WTC11 (cell line): Measurements from ENCODE around the gene AFF3. TPM values are rescaled to one million over a fixed set of nuclear protein-coding genes. Genes with fewer than 3 reads are reported as not detected.
A peak's percentile ranks its signal among the peaks of the same experiment; 100 is the strongest.

ENCODE experiments used
- ATAC-seq: fragments of 200-7000 bp; cut with Tn5 transposase; 2 replicates; pipeline ENCODE4 v1.10.0; 2021; ENCODE audit warnings: mild to moderate bottlenecking, moderate library complexity
- CTCF ChIA-PET: fragments of 300-600 bp; sonication (Branson Sonifier 250); formaldehyde crosslinking; loops from one replicate; lab custom pipeline; 2021; ENCODE audit warnings: antibody characterized with exemption; lab: Charles Lee
- POLR2A ChIA-PET: fragments of 350-600 bp; sonication (Branson Sonifier 250); formaldehyde crosslinking; loops from one replicate; lab custom pipeline; 2021; ENCODE audit warnings: antibody characterized with exemption; lab: Charles Lee
- DNase-seq: peaks from one replicate; pipeline ENCODE4 v3.0.0; 2021; ENCODE audit warnings: low spot score
- H3K27ac Mint-ChIP-seq: 2 replicates; pipeline ENCODE4 v1.8.0; 2021; ENCODE audit warnings: mixed read lengths
- H3K27me3 Mint-ChIP-seq: 2 replicates; pipeline ENCODE4 v1.8.0; 2021; ENCODE audit warnings: low read depth, mild to moderate bottlenecking, moderate library complexity, mixed read lengths
- H3K36me3 Mint-ChIP-seq: 2 replicates; pipeline ENCODE4 v1.8.0; 2021; ENCODE audit warnings: mixed read lengths
- H3K4me1 Mint-ChIP-seq: 2 replicates; pipeline ENCODE4 v1.8.0; 2022; ENCODE audit warnings: mixed read lengths
- H3K4me3 Mint-ChIP-seq: 2 replicates; pipeline ENCODE4 v1.8.0; 2021; ENCODE audit warnings: mild to moderate bottlenecking, moderate library complexity, mixed read lengths
- H3K9me3 Mint-ChIP-seq: 2 replicates; pipeline ENCODE4 v1.8.0; 2021; ENCODE audit warnings: mixed read lengths
- AR ChIP-seq: fragments of 250-450 bp; sonication (Bioruptor Pico); IDR thresholded peaks from 2 replicates; pipeline ENCODE4 v1.9.0; 2021; ENCODE audit warnings: mild to moderate bottlenecking
- ATF2 ChIP-seq: sonication (generic); formaldehyde crosslinking; IDR thresholded peaks from 2 replicates; pipeline ENCODE4 v1.8.1; 2022; ENCODE audit warnings: low read depth, missing genetic modification reagents, borderline replicate concordance
- CREM ChIP-seq: sonication (generic); formaldehyde crosslinking; IDR thresholded peaks from 2 replicates; pipeline ENCODE4 v1.8.1; 2022; ENCODE audit warnings: mild to moderate bottlenecking, missing genetic modification reagents, moderate library complexity
- E2F5 ChIP-seq: sonication (generic); formaldehyde crosslinking; IDR thresholded peaks from 2 replicates; pipeline ENCODE4 v1.8.1; 2022; ENCODE audit warnings: mild to moderate bottlenecking, moderate library complexity, missing genetic modification reagents
- FOXP1 ChIP-seq: sonication (generic); formaldehyde crosslinking; IDR thresholded peaks from 2 replicates; pipeline ENCODE4 v1.8.0; 2022; ENCODE audit warnings: missing genetic modification reagents, mild to moderate bottlenecking, moderate library complexity, borderline replicate concordance
- IRF1 ChIP-seq: sonication (generic); formaldehyde crosslinking; IDR thresholded peaks from 2 replicates; pipeline ENCODE4 v1.8.0; 2023; ENCODE audit warnings: missing genetic modification reagents
- MAX ChIP-seq: sonication (generic); formaldehyde crosslinking; IDR thresholded peaks from 2 replicates; pipeline ENCODE4 v1.8.0; 2022; ENCODE audit warnings: mild to moderate bottlenecking, missing genetic modification reagents
- OVOL2 ChIP-seq: fragments of 250-450 bp; sonication (Bioruptor Pico); IDR thresholded peaks from 2 replicates; pipeline ENCODE4 v1.9.0; 2021; ENCODE audit warnings: mild to moderate bottlenecking, borderline replicate concordance
- RELA ChIP-seq: sonication (generic); formaldehyde crosslinking; IDR thresholded peaks from 2 replicates; pipeline ENCODE4 v1.8.1; 2022; ENCODE audit warnings: missing genetic modification reagents, mild to moderate bottlenecking, borderline replicate concordance
- RORB ChIP-seq: fragments of 250-450 bp; sonication (Bioruptor Pico); IDR thresholded peaks from 2 replicates; pipeline ENCODE4 v1.9.0; 2021; ENCODE audit warnings: mild to moderate bottlenecking
- SMAD3 ChIP-seq: sonication (generic); formaldehyde crosslinking; IDR thresholded peaks from 2 replicates; pipeline ENCODE4 v1.8.0; 2022; ENCODE audit warnings: missing genetic modification reagents, mild to moderate bottlenecking, borderline replicate concordance
- STAT6 ChIP-seq: sonication (generic); formaldehyde crosslinking; conservative IDR thresholded peaks from 2 replicates; pipeline ENCODE4 v1.8.1; 2023; ENCODE audit warnings: mild to moderate bottlenecking, low read depth, missing genetic modification reagents, moderate library complexity
- TEAD1 ChIP-seq: sonication (generic); formaldehyde crosslinking; IDR thresholded peaks from 2 replicates; pipeline ENCODE4 v1.8.0; 2022; ENCODE audit warnings: mild to moderate bottlenecking, missing genetic modification reagents
- ZNF219 ChIP-seq: sonication (generic); formaldehyde crosslinking; IDR thresholded peaks from 2 replicates; pipeline ENCODE4 v1.8.0; 2023; ENCODE audit warnings: missing genetic modification reagents, mild to moderate bottlenecking, borderline replicate concordance
- ZNF263 ChIP-seq: sonication (generic); formaldehyde crosslinking; IDR thresholded peaks from 2 replicates; pipeline ENCODE4 v1.8.1; 2022; ENCODE audit warnings: low read depth, mild to moderate bottlenecking, moderate library complexity, missing genetic modification reagents
- ZNF532 ChIP-seq: fragments of 250-450 bp; sonication (Bioruptor Pico); IDR thresholded peaks from 2 replicates; pipeline ENCODE4 v1.9.0; 2021; ENCODE audit warnings: mild to moderate bottlenecking, borderline replicate concordance
- ZNF671 ChIP-seq: fragments of 250-450 bp; sonication (Bioruptor Pico); IDR thresholded peaks from 2 replicates; pipeline ENCODE4 v1.8.0; 2021; ENCODE audit warnings: mild to moderate bottlenecking
- total RNA-seq: library from RNA; stranded (reverse); gene quantifications from 3 replicates; pipeline ENCODE4 v1.2.3, GENCODE V29; 2021

AFF3 gene
- total RNA-seq, 1 experiment from 2014 or later: 1.2 TPM

GRCh38 chr2:100043081-100043890 lies 99.1 kb downstream of the AFF3 start (continued):
- no peak for TF ChIP-seq ATF2 (CRISPR knock-in tag)

- ATAC-seq: no peak
- Mint-ChIP-seq H3K4me3 (no peak overlapping the region), H3K27ac (no peak overlapping the region), H3K4me1 (peaks cover 14% of the 10 kb centered on the region), H3K27me3 (no peaks in the 10 kb centered on the region), H3K36me3 (no peaks in the 10 kb centered on the region)
- ChIA-PET CTCF (interaction anchor here (1.2 to 2.2 kb wide), 3 partner anchors 155 to 220 kb away, joined by 3 to 6 read pairs (median 5); no protein-coding TSS in a partner anchor), POLR2A (no interaction called here)
- DNase-seq: no peak
- TF ChIP-seq AR (CRISPR knock-in tag) (no peak), ZNF671 (CRISPR knock-in tag) (no peak), STAT6 (CRISPR knock-in tag) (no peak), CREM (no peak), RELA (CRISPR knock-in tag) (no peak), ZNF219 (CRISPR knock-in tag) (no peak), SMAD3 (CRISPR knock-in tag) (no peak)
- TF ChIP-seq, all 79 proteins: peak for 0
- no peaks in the 10 kb centered on the region for H3K9me3 Mint-ChIP-seq
Measured at GRCh38 chr2:100042562-100042961, 99.8 kb downstream of the AFF3 start.

GRCh38 chr2:100041946-100042345 lies 100.4 kb downstream of the AFF3 start:
- ATAC-seq: peak; percentile 24; the same call in 1 of the 2 replicates
- H3K9me3 Mint-ChIP-seq: no peaks in the 10 kb centered on the region
- H3K4me3 Mint-ChIP-seq: no peak overlapping the region
- peaks cover 11% of the 10 kb centered on the region for H3K4me1 Mint-ChIP-seq
- no peak for TF ChIP-seq ZNF532
- no peak for TF ChIP-seq ZNF219 (CRISPR knock-in tag)
- TF ChIP-seq RORB (CRISPR knock-in tag): no peak
- TF ChIP-seq TEAD1: no peak
- TF ChIP-seq E2F5: no peak
- TF ChIP-seq MAX: no peak
- TF ChIP-seq ZNF263 (CRISPR knock-in tag): no peak
- TF ChIP-seq OVOL2: no peak
- TF ChIP-seq IRF1 (CRISPR knock-in tag): no peak
- TF ChIP-seq FOXP1 (CRISPR knock-in tag): no peak
- TF ChIP-seq, all 79 proteins: peak for 0
- H3K27me3 Mint-ChIP-seq: no peaks in the 10 kb centered on the region
- POLR2A ChIA-PET: no interaction called here
- H3K27ac Mint-ChIP-seq: no peak overlapping the region
- DNase-seq: no peak
- CTCF ChIA-PET: interaction anchor here (1.1 to 2.2 kb wide), 3 partner anchors 156 to 219 kb away, joined by 3 to 6 read pairs (median 3); no protein-coding TSS in a partner anchor
- H3K36me3 Mint-ChIP-seq: no peaks in the 10 kb centered on the region
